Measurements from ENCODE around the gene PTPN14. TPM values are rescaled to one million over a fixed set of nuclear protein-coding genes. Genes with fewer than 3 reads are reported as not detected.

The PTPN14 gene
- total and polyA plus RNA-seq, 2 of the 4 experiments (the other 2 are of a cell fraction): 21.5 to 31.7 TPM

DNA sequence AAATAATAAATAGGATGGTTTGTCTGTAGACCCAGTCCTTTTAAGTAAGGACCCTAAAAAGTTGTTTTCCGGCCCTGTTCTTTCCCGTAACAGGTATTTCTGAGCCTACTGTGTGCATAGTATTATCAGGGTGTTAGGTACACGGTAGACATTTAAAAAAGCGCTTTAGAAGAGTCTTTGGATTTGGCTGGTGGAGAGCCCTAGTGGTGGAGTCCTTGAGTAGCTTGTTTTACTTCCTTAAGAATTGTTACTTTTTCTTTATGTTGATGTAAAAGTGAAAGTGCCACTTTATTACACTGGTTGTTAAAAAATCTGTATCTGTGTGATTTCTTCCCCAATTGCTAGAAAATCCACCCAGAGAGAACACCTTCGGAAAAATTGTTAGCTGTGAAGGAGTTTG is 233.7 kb downstream of the PTPN14 start:
- dilution Hi-C loops (cut with HindIII; ENCODE audit: low sequenced_read_pairs, unreplicated experiment) (no loop called here), in situ Hi-C loops (cut with MboI; ENCODE audit: low sequenced_read_pairs) (no loop called here), intact Hi-C loops (cut with micrococcal nuclease) (no loop called here)
- ChIA-PET POLR2A (ENCODE audit: unreplicated experiment) (no interaction called here), CTCF (interaction anchor here (1.4 to 2.7 kb wide), 3 partner anchors 10 to 57 kb away, joined by 5 to 16 read pairs (median 8); no protein-coding TSS in a partner anchor)
- H3K27me3 ChIP-seq (ENCODE audit: control insufficient read depth, insufficient read depth, low read length): no peaks in the 10 kb centered on the region
- no peak overlapping the region for H4K91ac ChIP-seq (ENCODE audit: insufficient read depth, low read depth, low read length)
- no peak overlapping the region for H3K4me2 ChIP-seq (ENCODE audit: low read depth, low read length)
- H2BK5ac ChIP-seq (ENCODE audit: low read depth, low read length, poor library complexity, severe bottlenecking): no peak overlapping the region
- no peak overlapping the region for H2BK120ac ChIP-seq (ENCODE audit: low read depth, low read length)
- TF ChIP-seq POLR2A (IDR thresholded peaks at IDR 0.05; ENCODE audit: low read depth, low read length): no peak
- TF ChIP-seq MAFK (IDR thresholded peaks at IDR 0.05; ENCODE audit: low read depth, low read length): no peak
- H2BK15ac ChIP-seq (ENCODE audit: low read depth, low read length): no peak overlapping the region
- no peak overlapping the region for H3K27ac ChIP-seq (ENCODE audit: insufficient read depth, low read length)
- 100% methylated on average over 2 of the region's 5 CpGs; no CpG with 5 or more reads in 1 of the 2 experiments for WGBS, 2 experiments (ENCODE audit: extremely low coverage in 2 of 2, insufficient read length in 1 of 2)
- no peak overlapping the region for H3K56ac ChIP-seq (ENCODE audit: extremely low read depth, insufficient read depth, low read length)
- H2BK20ac ChIP-seq (ENCODE audit: low read depth, low read length): no peak overlapping the region
- no peaks in the 10 kb centered on the region for H3K9me3 ChIP-seq (ENCODE audit: control insufficient read depth, insufficient read depth, low read length)
- no peak overlapping the region for H2AK9ac ChIP-seq (replicated peaks; ENCODE audit: low read depth, low read length, poor library complexity)
- 0 out of 2 replicates have a peak, but pooled peaks cover 3% of the 10 kb centered on the region for H3K9me1 ChIP-seq (ENCODE audit: insufficient read depth, low read length)
- no peak overlapping the region for H4K5ac ChIP-seq (ENCODE audit: low read depth, low read length)
- DNase-seq (no peak), ATAC-seq (ENCODE audit: low read depth) (no peak)
- H3K9ac ChIP-seq (ENCODE audit: low read depth, low read length): no peak overlapping the region
- no TSS peak for BruUV-seq (replicated peaks)
- H3K18ac ChIP-seq (ENCODE audit: low read depth, low read length): no peak overlapping the region
- peaks cover 2% of the 10 kb centered on the region; the same call in 1 of the 2 replicates for H3K4me1 ChIP-seq (ENCODE audit: control insufficient read depth, insufficient read depth, low read length)
- no peak overlapping the region for H2AFZ ChIP-seq (replicated peaks; ENCODE audit: low read length, poor library complexity)
- H4K20me1 ChIP-seq (ENCODE audit: insufficient read depth, low read length): 0 out of 2 replicates have a peak, but pooled peaks cover 4% of the 10 kb centered on the region
- no peak overlapping the region for H3K14ac ChIP-seq (replicated peaks; ENCODE audit: low read depth, low read length)
- H3K23ac ChIP-seq (ENCODE audit: low read depth, low read length): no peak overlapping the region
- no peak overlapping the region for H2AK5ac ChIP-seq (ENCODE audit: low read depth, low read length)
- no peak overlapping the region for H4K8ac ChIP-seq (ENCODE audit: low read depth in 2 of 2, low read length in 2 of 2)
- H3K36me3 ChIP-seq (ENCODE audit: control insufficient read depth, insufficient read depth, low read length): peaks cover 6% of the 10 kb centered on the region
- H3K4ac ChIP-seq (ENCODE audit: low read depth, low read length): no peak overlapping the region
- H3K4me3 ChIP-seq (ENCODE audit: insufficient read depth, low read depth, low read length): no peak overlapping the region
- H3K79me1 ChIP-seq (ENCODE audit: low read depth in 1 of 2, low read length in 2 of 2): no peaks in the 10 kb centered on the region; a peak in 1 of 4 replicates

Measured in IMR-90 (cell line).